ENCODE data around the gene DOK4. TPM values are rescaled to one million over a fixed set of nuclear protein-coding genes. Genes with fewer than 3 reads are reported as not detected.
A peak's percentile ranks its signal among the peaks of the same experiment; 100 is the strongest.

DOK4 gene
- total RNA-seq, 1 experiment from 2014 or later: 14.4 TPM

DNA sequence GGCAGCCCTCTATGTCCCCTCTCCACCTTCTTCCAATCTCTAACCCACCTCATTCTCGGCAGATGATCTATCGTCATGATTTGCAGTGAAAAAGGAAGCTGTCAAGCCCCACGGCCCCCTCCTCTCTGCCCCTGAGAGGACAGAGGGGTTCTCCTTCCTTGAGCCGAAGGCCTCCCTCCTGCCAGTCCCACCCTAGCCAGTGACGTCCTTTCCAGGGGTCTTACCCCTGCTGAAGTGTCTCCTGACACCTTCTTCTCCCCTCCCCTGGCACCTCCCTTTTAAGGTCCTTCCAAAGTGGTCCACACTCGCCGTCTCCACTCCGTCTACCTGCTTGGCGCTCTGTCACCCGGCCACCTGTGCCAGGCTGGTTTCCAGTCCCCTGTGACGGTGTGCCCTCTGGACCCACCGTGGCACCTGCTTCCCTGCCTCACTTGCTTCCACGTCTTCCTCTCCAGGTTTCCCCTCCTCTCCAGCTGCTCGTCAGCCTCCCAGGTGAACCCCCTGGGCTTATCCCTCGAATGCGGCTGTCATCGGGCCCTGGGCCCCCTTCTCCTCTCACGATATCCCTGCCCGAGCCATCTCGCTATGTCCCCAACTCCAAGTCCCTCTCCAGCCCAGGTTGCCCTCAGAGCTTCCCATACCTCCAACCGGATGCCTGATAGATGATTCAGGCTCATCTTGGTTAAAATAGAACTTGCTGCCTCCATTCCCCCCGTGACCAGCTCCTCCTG is 44.4 kb upstream of the DOK4 start:
- peaks cover 21% of the 10 kb centered on the region; the same call in 1 of the 2 replicates for H3K79me2 ChIP-seq (ENCODE audit: insufficient read depth, low read length)
- no peaks in the 10 kb centered on the region for H3K9me3 ChIP-seq (ENCODE audit: control insufficient read depth in 1 of 2, insufficient read depth in 1 of 2, low read depth in 1 of 2, low read length in 2 of 2)
- DNase-seq (ENCODE audit: low read depth, low spot score) (no peak), ATAC-seq (no peak)
- no TSS peak for BruUV-seq (replicated peaks)
- peak overlapping the region; percentile 55 to 64 for H3K4me3 ChIP-seq (replicated peaks in 1 of 2; ENCODE audit: low read depth in 1 of 2, low read length in 2 of 2)
- H3K9ac ChIP-seq (ENCODE audit: low read length): peak overlapping the region; percentile 62
- RAD21 ChIA-PET (ENCODE audit: low non-redundant PET in 1 of 2, low total read pairs in 2 of 2, uncharacterized antibody in 2 of 2, unreplicated experiment in 2 of 2): no interaction called here
- POLR2A ChIA-PET: no interaction called here
- H3K9me2 ChIP-seq (ENCODE audit: insufficient read depth): no peaks in the 10 kb centered on the region
- H2AFZ ChIP-seq (ENCODE audit: low read depth, low read length, poor library complexity, severe bottlenecking): no peak overlapping the region
- no peak for TF ChIP-seq ZFX (IDR thresholded peaks at IDR 0.05)
- TF ChIP-seq, protein P1, sequence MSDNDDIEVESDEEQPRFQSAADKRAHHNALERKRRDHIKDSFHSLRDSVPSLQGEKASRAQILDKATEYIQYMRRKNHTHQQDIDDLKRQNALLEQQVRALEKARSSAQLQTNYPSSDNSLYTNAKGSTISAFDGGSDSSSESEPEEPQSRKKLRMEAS (IDR thresholded peaks at IDR 0.05): no peak
- TF ChIP-seq JUND (IDR thresholded peaks at IDR 0.05): no peak
- TF ChIP-seq YY1 (IDR thresholded peaks at IDR 0.05; ENCODE audit: extremely low read depth, insufficient replicate concordance, low read depth, low read length): no peak
- TF ChIP-seq, protein P2, sequence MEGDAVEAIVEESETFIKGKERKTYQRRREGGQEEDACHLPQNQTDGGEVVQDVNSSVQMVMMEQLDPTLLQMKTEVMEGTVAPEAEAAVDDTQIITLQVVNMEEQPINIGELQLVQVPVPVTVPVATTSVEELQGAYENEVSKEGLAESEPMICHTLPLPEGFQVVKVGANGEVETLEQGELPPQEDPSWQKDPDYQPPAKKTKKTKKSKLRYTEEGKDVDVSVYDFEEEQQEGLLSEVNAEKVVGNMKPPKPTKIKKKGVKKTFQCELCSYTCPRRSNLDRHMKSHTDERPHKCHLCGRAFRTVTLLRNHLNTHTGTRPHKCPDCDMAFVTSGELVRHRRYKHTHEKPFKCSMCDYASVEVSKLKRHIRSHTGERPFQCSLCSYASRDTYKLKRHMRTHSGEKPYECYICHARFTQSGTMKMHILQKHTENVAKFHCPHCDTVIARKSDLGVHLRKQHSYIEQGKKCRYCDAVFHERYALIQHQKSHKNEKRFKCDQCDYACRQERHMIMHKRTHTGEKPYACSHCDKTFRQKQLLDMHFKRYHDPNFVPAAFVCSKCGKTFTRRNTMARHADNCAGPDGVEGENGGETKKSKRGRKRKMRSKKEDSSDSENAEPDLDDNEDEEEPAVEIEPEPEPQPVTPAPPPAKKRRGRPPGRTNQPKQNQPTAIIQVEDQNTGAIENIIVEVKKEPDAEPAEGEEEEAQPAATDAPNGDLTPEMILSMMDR (IDR thresholded peaks at IDR 0.05 in 2 of 3, conservative IDR thresholded peaks at IDR 0.05 in 1 of 3; ENCODE audit: borderline replicate concordance in 1 of 3, insufficient read depth in 1 of 3, low read depth in 2 of 3, low read length in 2 of 3): no peak
- no peak for TF ChIP-seq TCF7L2 (IDR thresholded peaks at IDR 0.05; ENCODE audit: borderline replicate concordance, extremely low read depth, insufficient read depth, insufficient read length)
- no peak for TF ChIP-seq SP1 (IDR thresholded peaks at IDR 0.05; ENCODE audit: low read depth)
- no peak for TF ChIP-seq EGR1 (IDR thresholded peaks at IDR 0.05; ENCODE audit: low read depth)
- no peak for TF ChIP-seq EZH2 (IDR thresholded peaks at IDR 0.05)
- TF ChIP-seq, protein P3, sequence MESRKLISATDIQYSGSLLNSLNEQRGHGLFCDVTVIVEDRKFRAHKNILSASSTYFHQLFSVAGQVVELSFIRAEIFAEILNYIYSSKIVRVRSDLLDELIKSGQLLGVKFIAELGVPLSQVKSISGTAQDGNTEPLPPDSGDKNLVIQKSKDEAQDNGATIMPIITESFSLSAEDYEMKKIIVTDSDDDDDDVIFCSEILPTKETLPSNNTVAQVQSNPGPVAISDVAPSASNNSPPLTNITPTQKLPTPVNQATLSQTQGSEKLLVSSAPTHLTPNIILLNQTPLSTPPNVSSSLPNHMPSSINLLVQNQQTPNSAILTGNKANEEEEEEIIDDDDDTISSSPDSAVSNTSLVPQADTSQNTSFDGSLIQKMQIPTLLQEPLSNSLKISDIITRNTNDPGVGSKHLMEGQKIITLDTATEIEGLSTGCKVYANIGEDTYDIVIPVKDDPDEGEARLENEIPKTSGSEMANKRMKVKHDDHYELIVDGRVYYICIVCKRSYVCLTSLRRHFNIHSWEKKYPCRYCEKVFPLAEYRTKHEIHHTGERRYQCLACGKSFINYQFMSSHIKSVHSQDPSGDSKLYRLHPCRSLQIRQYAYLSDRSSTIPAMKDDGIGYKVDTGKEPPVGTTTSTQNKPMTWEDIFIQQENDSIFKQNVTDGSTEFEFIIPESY (IDR thresholded peaks at IDR 0.05; ENCODE audit: extremely low read depth, insufficient replicate concordance, low read length): no peak
- intact Hi-C loops (cut with micrococcal nuclease): no loop called here
- peaks cover 0 to 4% of the 10 kb centered on the region in 2 experiments; a peak in 1 of 4 replicates for H3K36me3 ChIP-seq (ENCODE audit: control insufficient read depth in 1 of 2, insufficient read depth in 2 of 2, low read length in 2 of 2)
- CTCF ChIA-PET: no interaction called here
- H3K27me3 ChIP-seq (ENCODE audit: insufficient read depth, low read length): no peaks in the 10 kb centered on the region
- peaks cover 20 to 58% of the 10 kb centered on the region in 2 experiments for H3K4me1 ChIP-seq (ENCODE audit: control insufficient read depth in 1 of 2, insufficient read depth in 2 of 2, low read length in 2 of 2)
- peak overlapping the region; percentile 77 for H3K4me2 ChIP-seq (ENCODE audit: low read length)
- no peaks in the 10 kb centered on the region for H4K20me1 ChIP-seq (ENCODE audit: insufficient read depth)
- peak overlapping the region; percentile 82 for H3K27ac ChIP-seq (ENCODE audit: low read depth, low read length)
